NCI-H128 (cell line): ENCODE data around the gene HIBADH.

Source experiments
- DNase-seq: peaks from one replicate; lab custom pipeline; 2025; ENCODE audit not compliant: unreplicated experiment; lab: John Stamatoyannopoulos, UW

HIBADH gene

GRCh38 chr7:27662490-27663205 lies at the start of gene HIBADH:
Gene HIBADH (minus strand): TSS chr7:27662883. CDS start chr7:27662788, 95 bp downstream.
- peak; percentile 98 for DNase-seq

- no peak for DNase-seq
These were observed 49.5 kb upstream of the HIBADH start for GRCh38 chr7:27712217-27712616.

GRCh38 chr7:27709137-27710075 lies 46.7 kb upstream of the HIBADH start:
- no peak for DNase-seq

- DNase-seq = no peak
These were observed 45.8 kb upstream of the HIBADH start for GRCh38 chr7:27708485-27708884.

GRCh38 chr7:27705200-27705594 lies 42.5 kb upstream of the HIBADH start:
- DNase-seq = no peak

GRCh38 chr7:27704422-27705199 lies 41.9 kb upstream of the HIBADH start:
- DNase-seq = no peak

GRCh38 chr7:27703181-27703580 lies 40.5 kb upstream of the HIBADH start:
- no peak for DNase-seq

GRCh38 chr7:27700501-27700900 lies 37.8 kb upstream of the HIBADH start:
- DNase-seq = no peak

- DNase-seq = no peak
These were observed 37.1 kb upstream of the HIBADH start for GRCh38 chr7:27699751-27700150.

- DNase-seq = no peak
These were observed 35.3 kb upstream of the HIBADH start for GRCh38 chr7:27697861-27698430.

GRCh38 chr7:27695096-27695495 lies 32.4 kb upstream of the HIBADH start:
- DNase-seq = no peak

- no peak for DNase-seq
These were observed 31.1 kb upstream of the HIBADH start for GRCh38 chr7:27693794-27694193.

- no peak for DNase-seq
These were observed 28.0 kb upstream of the HIBADH start for GRCh38 chr7:27690649-27691048.

- DNase-seq = no peak
These were observed 27.0 kb upstream of the HIBADH start for GRCh38 chr7:27689591-27690164.

- DNase-seq = no peak
These were observed 26.5 kb upstream of the HIBADH start for GRCh38 chr7:27689150-27689549.

GRCh38 chr7:27688646-27689045 lies 26.0 kb upstream of the HIBADH start:
- no peak for DNase-seq

GRCh38 chr7:27688056-27688455 lies 25.4 kb upstream of the HIBADH start:
- DNase-seq = no peak

- DNase-seq = no peak
These were observed 23.6 kb upstream of the HIBADH start for GRCh38 chr7:27686315-27686714.

- no peak for DNase-seq
These were observed 23.2 kb upstream of the HIBADH start for GRCh38 chr7:27685893-27686292.

GRCh38 chr7:27685209-27685608 lies 22.5 kb upstream of the HIBADH start:
- DNase-seq = no peak

GRCh38 chr7:27684491-27684890 lies 21.8 kb upstream of the HIBADH start:
- no peak for DNase-seq
